Activated CD8-positive, alpha-beta memory T cell treated with anti-CD3 and anti-CD28 coated beads for 1 hour (primary cell): Measurements from ENCODE around the gene CRIP3.
"Not testable (repeated sequence)": the region's sequence is repeated elsewhere in the genome, so short reads cannot be mapped to it uniquely, and the experiment has no call there.

ENCODE experiments used
- DNase-seq, 2 donors: peaks; one replicate each; pipeline ENCODE4 v3.0.0-alpha.2; 2020; ENCODE audit warnings: low read depth in 1 of 2; ENCODE audit errors: extremely low read depth in 1 of 2

Gene CRIP3

GRCh38 chr6:43307451-43308100 is 1.1 kb downstream of the CRIP3 start:
- DNase-seq = no peak

- DNase-seq = no peak
Measured at GRCh38 chr6:43306086-43306485, 2.5 kb downstream of the CRIP3 start.

DNA sequence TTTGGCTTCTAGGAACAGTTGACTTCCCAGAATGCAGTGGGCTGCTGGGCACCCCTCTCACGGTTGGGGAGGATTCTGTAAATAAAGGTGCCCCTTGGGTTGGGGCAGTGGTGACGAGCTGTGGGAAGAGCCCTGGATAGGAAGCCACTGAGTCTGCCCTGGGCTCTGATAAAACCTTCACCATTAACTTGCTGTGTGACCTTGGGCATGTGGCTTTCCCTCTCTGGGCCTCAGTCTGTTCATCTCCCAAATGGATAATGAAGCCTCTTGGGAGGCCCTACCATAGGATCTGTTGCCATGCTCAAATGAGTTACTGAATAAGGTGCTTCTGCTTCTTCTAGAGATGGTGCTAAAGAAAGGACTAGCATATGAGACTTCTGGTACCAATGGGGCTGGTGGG is 3.7 kb downstream of the CRIP3 start:
- no peak for DNase-seq

GRCh38 chr6:43304361-43304760 is 4.3 kb downstream of the CRIP3 start:
- DNase-seq = no peak

DNA sequence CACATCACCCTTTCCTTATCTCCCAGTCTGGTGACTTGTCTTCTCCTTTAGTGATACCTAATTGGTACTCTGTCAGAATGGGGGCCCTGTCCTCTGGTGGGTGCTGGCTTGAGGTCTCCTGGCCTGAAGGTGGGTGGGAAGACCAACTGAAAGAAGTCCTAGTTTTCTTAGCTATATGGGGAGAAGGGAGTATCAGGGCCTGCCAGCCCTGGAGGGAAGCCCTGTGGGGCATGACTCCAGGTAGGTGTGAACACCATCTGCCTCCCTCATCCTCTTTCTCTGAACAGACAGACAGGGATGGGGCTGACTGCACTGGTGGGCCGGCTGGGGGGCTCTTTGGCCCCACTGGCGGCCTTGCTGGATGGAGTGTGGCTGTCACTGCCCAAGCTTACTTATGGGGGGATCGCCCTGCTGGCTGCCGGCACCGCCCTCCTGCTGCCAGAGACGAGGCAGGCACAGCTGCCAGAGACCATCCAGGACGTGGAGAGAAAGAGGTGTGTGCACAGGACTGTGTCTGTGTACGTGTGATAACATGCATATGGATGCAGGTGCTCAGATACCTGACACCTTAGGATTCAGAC is 4.8 kb downstream of the CRIP3 start:
- DNase-seq = no peak

- not testable (repeated sequence) for DNase-seq
Measured at GRCh38 chr6:43303006-43303405, 5.6 kb downstream of the CRIP3 start.

- no peak for DNase-seq
Measured at GRCh38 chr6:43302126-43302525, 6.5 kb downstream of the CRIP3 start.

- DNase-seq = no peak
Measured at GRCh38 chr6:43301081-43301870, 7.3 kb downstream of the CRIP3 start.

GRCh38 chr6:43299338-43300293 is 9.0 kb downstream of the CRIP3 start:
- no peak for DNase-seq

DNA sequence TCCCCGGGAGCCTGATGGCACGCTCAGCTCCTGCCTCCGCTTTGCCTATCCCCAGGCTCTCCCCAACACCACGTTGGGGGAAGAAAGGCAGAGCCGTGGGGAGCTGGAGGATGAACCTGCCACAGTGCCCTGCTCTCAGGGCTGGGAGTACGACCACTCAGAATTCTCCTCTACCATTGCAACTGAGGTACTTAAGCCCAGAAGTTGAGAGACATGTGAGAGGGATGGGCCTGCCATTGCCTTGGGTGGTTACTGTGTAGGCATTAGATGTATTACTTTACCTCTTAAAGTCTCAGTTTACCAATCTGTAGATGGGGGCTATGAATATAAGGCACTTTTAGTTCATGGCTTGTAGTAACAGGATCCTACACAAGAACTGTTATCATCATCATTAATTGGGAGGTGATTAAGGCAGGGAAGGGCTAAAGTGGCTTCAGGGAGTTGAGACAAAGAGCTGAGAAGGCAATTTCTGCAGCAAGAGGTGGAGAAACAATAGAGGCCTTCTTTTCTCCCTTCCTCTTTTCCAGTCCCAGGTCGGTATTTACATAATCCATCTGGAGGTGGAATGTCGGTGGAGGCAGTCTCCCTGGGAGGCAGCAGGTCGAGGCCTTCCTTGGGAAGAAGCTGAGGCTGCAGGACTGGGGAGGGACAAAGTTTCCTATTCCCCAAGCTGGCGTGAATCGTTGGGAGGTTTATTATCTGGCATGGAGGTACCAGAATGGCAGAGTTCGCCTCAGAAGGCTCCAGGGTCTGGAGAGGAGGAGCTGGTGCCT is 9.9 kb downstream of the CRIP3 start:
- DNase-seq = no peak

DNA sequence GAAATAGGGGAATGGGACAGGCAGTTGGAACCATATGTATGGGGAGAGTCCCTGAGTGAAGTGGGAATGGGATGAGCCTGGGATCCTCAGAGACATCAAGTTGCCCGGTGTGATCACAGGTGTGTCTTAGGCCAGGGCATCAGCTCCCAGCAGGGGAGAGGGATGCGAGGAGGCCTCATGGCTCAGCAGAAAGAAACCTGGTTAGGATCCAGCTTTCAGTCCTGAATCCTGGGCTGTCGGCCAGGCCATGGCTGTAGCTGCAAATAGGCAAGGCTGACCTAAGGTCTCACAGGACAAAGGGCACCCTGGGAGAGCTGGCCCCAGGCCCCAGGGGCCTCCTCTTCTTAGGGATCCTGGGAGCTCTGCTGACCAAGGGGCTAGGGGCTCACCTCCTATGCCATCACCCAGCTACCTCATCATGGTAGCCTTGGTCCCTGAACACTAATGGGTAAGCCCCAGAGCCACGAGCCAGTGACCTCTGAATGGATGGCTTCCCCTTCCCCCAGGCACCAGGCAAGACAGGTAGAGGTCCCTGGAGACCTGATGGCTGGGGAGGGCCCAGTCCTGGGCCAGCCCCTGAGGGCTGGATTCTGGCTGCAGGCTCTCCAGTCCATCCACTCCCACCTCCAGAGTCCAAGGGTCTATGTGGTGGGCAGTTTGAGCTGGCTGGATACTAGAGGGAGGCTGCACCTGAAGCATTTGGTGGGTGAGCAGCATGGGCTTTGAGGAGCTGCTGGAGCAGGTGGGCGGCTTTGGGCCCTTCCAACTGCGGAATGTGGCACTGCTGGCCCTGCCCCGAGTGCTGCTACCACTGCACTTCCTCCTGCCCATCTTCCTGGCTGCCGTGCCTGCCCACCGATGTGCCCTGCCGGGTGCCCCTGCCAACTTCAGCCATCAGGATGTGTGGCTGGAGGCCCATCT is 10.7 kb downstream of the CRIP3 start, which contains the start of gene SLC22A7:
SLC22A7 (plus strand) TSS at position 617 of the 921 bp plus-strand sequence; CDS start at position 716, 99 bp downstream.
- DNase-seq = no peak

DNA sequence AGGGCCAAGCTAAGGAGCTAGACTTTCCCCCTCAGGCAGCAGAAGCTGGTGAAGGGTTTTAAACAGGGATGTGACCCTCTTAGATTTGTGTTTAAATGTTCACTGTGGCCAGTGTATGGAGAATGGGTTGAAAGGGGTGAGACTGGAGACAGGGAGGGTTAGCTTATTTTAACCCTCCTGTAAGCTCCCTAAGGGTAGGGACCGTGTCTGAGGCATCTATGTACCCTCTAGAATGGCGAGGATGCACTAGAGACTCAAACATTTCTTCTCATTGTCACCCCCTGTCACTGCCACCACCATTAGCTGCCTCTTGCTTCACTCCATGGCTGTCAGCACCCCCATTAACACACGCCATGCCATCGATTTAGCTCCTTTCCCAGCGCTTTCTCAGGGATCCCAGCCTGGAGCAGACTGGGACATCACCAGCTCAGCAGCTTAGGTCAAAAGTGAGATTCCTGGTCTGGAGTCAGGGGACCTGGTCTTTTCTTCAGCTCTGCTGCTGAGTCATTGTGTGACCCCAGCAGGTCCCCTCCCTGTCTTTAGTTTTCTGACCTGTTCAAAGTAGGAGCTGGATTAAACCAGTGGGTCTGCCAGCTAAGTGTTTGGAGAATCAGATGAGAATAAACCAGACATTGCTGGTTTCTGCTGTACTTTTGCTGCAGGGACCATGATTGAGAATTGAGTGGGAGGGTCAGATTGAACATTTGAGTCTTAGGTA is 11.7 kb downstream of the CRIP3 start:
- DNase-seq = no peak

GRCh38 chr6:43295456-43295855 is 13.2 kb downstream of the CRIP3 start:
- DNase-seq = no peak

- no peak for DNase-seq
Measured at GRCh38 chr6:43294536-43294935, 14.1 kb downstream of the CRIP3 start.

DNA sequence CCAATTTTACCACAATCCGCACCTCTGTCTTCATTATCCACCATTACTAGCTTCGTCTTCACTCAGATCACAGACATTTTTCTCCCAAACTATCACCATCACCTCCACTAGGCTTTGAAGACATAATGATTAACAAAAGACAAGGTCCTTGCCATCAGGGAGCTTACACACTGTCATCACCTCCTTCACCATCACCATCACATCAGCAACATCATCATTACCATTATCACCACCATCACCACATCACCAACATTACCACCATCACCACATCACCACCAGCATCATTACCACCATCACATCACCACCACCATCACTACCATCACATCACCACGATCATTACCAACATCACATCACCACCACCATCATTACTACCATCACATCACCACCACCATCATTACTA is 14.9 kb downstream of the CRIP3 start:
- DNase-seq = no peak

- DNase-seq = no peak
Measured at GRCh38 chr6:43292763-43293318, 15.8 kb downstream of the CRIP3 start.

GRCh38 chr6:43292341-43292740 is 16.3 kb downstream of the CRIP3 start:
- DNase-seq = no peak

DNA sequence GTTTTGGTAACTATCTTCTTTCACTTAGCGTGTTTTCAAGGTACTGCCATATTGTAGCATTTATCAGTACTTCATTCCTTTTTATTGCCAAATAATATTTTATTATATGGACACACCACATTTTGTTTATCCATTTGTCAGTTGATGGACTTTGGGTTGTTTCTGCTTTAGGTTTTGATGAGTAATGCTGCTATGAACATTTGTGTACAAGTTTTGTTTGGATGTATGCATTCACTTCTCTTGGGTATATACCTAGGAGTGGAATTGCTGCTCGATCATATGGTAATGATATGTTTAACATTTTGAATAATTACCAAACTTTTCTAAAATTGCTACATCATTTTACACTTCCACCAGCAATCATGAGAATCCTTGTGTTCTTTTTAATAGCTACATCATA is 16.9 kb downstream of the CRIP3 start:
- DNase-seq = no peak
